Neural progenitor cell (in vitro differentiated cells): ENCODE data around the gene DNMT3B. TPM values are rescaled to one million over a fixed set of nuclear protein-coding genes. Genes with fewer than 3 reads are reported as not detected.

Source experiments
- DNase-seq: peaks from one replicate; pipeline ENCODE4 v3.0.0-alpha.2; 2016; ENCODE audit warnings: low spot score
- H2AFZ ChIP-seq: fragments of 200-600 bp; sonication (generic); replicated peaks from 2 replicates; pipeline ENCODE4 v1.6.1; 2016; ENCODE audit warnings: antibody characterized with exemption
- H3F3A ChIP-seq: fragments of 200-600 bp; sonication (generic); 2 replicates; pipeline ENCODE4 v1.6.1; 2016; ENCODE audit warnings: antibody characterized with exemption, low read depth
- H3K27ac ChIP-seq: fragments of 200-600 bp; sonication (generic); 2 replicates; pipeline ENCODE4 v1.5.1; 2016; ENCODE audit warnings: mild to moderate bottlenecking
- H3K27me3 ChIP-seq: fragments of 200-600 bp; sonication (generic); 2 replicates; pipeline ENCODE4 v1.6.1; 2016; ENCODE audit warnings: mild to moderate bottlenecking, moderate library complexity
- H3K36me3 ChIP-seq: fragments of 200-600 bp; sonication (generic); 2 replicates; pipeline ENCODE4 v1.5.1; 2016
- H3K4me1 ChIP-seq: fragments of 200-600 bp; sonication (generic); 2 replicates; pipeline ENCODE4 v1.6.1; 2016; ENCODE audit warnings: mixed run types
- H3K4me2 ChIP-seq: fragments of 200-600 bp; sonication (generic); 2 replicates; pipeline ENCODE4 v1.6.1; 2016
- H3K4me3 ChIP-seq: fragments of 200-600 bp; sonication (generic); 2 replicates; pipeline ENCODE4 v1.5.1; 2016
- H3K79me2 ChIP-seq: fragments of 200-600 bp; sonication (generic); 2 replicates; pipeline ENCODE4 v1.6.1; 2016; ENCODE audit warnings: low read depth
- H3K9ac ChIP-seq: fragments of 200-600 bp; sonication (generic); 2 replicates; pipeline ENCODE4 v1.6.1; 2016
- H3K9me3 ChIP-seq: fragments of 200-600 bp; sonication (generic); 2 replicates; pipeline ENCODE4 v1.5.1; 2016; ENCODE audit warnings: low read depth
- H4K20me1 ChIP-seq: fragments of 200-600 bp; sonication (generic); 2 replicates; pipeline ENCODE4 v1.6.1; 2016; ENCODE audit warnings: low read depth
- H3K27ac Mint-ChIP-seq: 3 replicates; pipeline ENCODE4 v1.8.0; 2021; ENCODE audit warnings: mixed read lengths
- H3K27me3 Mint-ChIP-seq: 2 replicates; pipeline ENCODE4 v1.8.0; 2022; ENCODE audit warnings: low read depth, mild to moderate bottlenecking, inconsistent platforms, moderate library complexity, mixed read lengths; ENCODE audit not compliant: insufficient read depth
- H3K36me3 Mint-ChIP-seq: 3 replicates; pipeline ENCODE4 v1.8.0; 2021; ENCODE audit warnings: mixed read lengths
- H3K4me1 Mint-ChIP-seq: 3 replicates; pipeline ENCODE4 v1.8.0; 2021; ENCODE audit warnings: mixed read lengths
- H3K4me3 Mint-ChIP-seq: 3 replicates; pipeline ENCODE4 v1.8.0; 2021; ENCODE audit warnings: mild to moderate bottlenecking, moderate library complexity, mixed read lengths
- H3K9me3 Mint-ChIP-seq: 3 replicates; pipeline ENCODE4 v1.8.0; 2020; ENCODE audit warnings: mixed read lengths
- CTCF ChIP-seq: fragments of 200-600 bp; sonication (generic); IDR thresholded peaks from 2 replicates; pipeline ENCODE4 v1.5.1; 2017; ENCODE audit warnings: antibody characterized with exemption, mild to moderate bottlenecking
- EZH2 ChIP-seq: fragments of 200-600 bp; sonication (generic); IDR thresholded peaks from 2 replicates; pipeline ENCODE4 v1.6.1; 2017; ENCODE audit warnings: antibody characterized with exemption, mild to moderate bottlenecking, moderate library complexity
- EZH2phosphoT487 ChIP-seq: fragments of 200-600 bp; sonication (generic); IDR thresholded peaks from 2 replicates; pipeline ENCODE4 v1.6.1; 2017; ENCODE audit warnings: antibody characterized with exemption
- total RNA-seq: library from RNA; depleted of rRNA; stranded (reverse); fragments of >200 nt; gene quantifications from 2 replicates; pipeline ENCODE4 v1.2.3, GENCODE V29; 2015; ENCODE audit warnings: low replicate concordance

The DNMT3B gene
- total RNA-seq, 1 donor from 2014 or later, result 114 TPM

GRCh38 chr20:32789896-32790750 is 27.9 kb downstream of the DNMT3B start:
- Histone ChIP-seq H3K4me2 (no peak overlapping the region), H3K36me3 (peaks cover 7% of the 10 kb centered on the region), H3K4me1 (peaks cover 3% of the 10 kb centered on the region), H3K79me2 (peaks cover 21% of the 10 kb centered on the region), H3F3A (peaks cover 66% of the 10 kb centered on the region), H3K9ac (no peak overlapping the region), H3K27me3 (no peaks in the 10 kb centered on the region), H3K4me3 (no peak overlapping the region), H4K20me1 (peaks cover 21% of the 10 kb centered on the region), H3K9me3 (no peaks in the 10 kb centered on the region), H3K27ac (peak overlapping the region; percentile 61), H2AFZ (no peak overlapping the region)
- Mint-ChIP-seq H3K27ac (no peak overlapping the region), H3K4me3 (no peak overlapping the region), H3K36me3 (peaks cover 32% of the 10 kb centered on the region), H3K4me1 (peaks cover 5% of the 10 kb centered on the region), H3K27me3 (no peaks in the 10 kb centered on the region), H3K9me3 (no peaks in the 10 kb centered on the region)
- peak; percentile 86 for DNase-seq
- TF ChIP-seq CTCF (peak; percentile 96), EZH2 (no peak)

GRCh38 chr20:32790751-32791057 is 28.5 kb downstream of the DNMT3B start:
- TF ChIP-seq CTCF (no peak), EZH2phosphoT487 (no peak), EZH2 (no peak)
- Mint-ChIP-seq H3K4me1 (peaks cover 5% of the 10 kb centered on the region), H3K27ac (no peak overlapping the region), H3K36me3 (peaks cover 29% of the 10 kb centered on the region), H3K27me3 (no peaks in the 10 kb centered on the region), H3K4me3 (no peak overlapping the region), H3K9me3 (no peaks in the 10 kb centered on the region)
- H3K4me3 ChIP-seq, result no peak overlapping the region
- no peak overlapping the region for H3K4me2 ChIP-seq
- H3K9me3 ChIP-seq, result no peaks in the 10 kb centered on the region
- H3K27ac ChIP-seq, result no peak overlapping the region
- H3K4me1 ChIP-seq, result peaks cover 3% of the 10 kb centered on the region
- no peak overlapping the region for H2AFZ ChIP-seq
- DNase-seq, result no peak
- H3K27me3 ChIP-seq, result no peaks in the 10 kb centered on the region
- no peak overlapping the region for H3K9ac ChIP-seq
- H3K36me3 ChIP-seq, result peaks cover 7% of the 10 kb centered on the region
- peaks cover 66% of the 10 kb centered on the region for H3F3A ChIP-seq
- H4K20me1 ChIP-seq, result peaks cover 21% of the 10 kb centered on the region
- H3K79me2 ChIP-seq, result peaks cover 16% of the 10 kb centered on the region

- DNase-seq, result peak; percentile 77
- H3K36me3 Mint-ChIP-seq, result peaks cover 27% of the 10 kb centered on the region
- H3K27me3 Mint-ChIP-seq, result no peaks in the 10 kb centered on the region
- H3K4me1 Mint-ChIP-seq, result peaks cover 5% of the 10 kb centered on the region
- Histone ChIP-seq H3F3A (peaks cover 56% of the 10 kb centered on the region), H3K27ac (no peak overlapping the region), H3K4me1 (peaks cover 3% of the 10 kb centered on the region), H3K9ac (no peak overlapping the region), H3K4me2 (no peak overlapping the region), H3K27me3 (no peaks in the 10 kb centered on the region), H4K20me1 (peaks cover 21% of the 10 kb centered on the region), H3K79me2 (peaks cover 16% of the 10 kb centered on the region), H3K36me3 (peaks cover 7% of the 10 kb centered on the region), H3K9me3 (no peaks in the 10 kb centered on the region), H2AFZ (no peak overlapping the region), H3K4me3 (no peak overlapping the region)
- no peaks in the 10 kb centered on the region for H3K9me3 Mint-ChIP-seq
- no peak overlapping the region for H3K27ac Mint-ChIP-seq
- TF ChIP-seq EZH2 (no peak), CTCF (no peak), EZH2phosphoT487 (no peak)
- no peak overlapping the region for H3K4me3 Mint-ChIP-seq
These were observed 30.1 kb downstream of the DNMT3B start for GRCh38 chr20:32792316-32792715.
